ENCODE results near the gene PHF14.

DNA sequence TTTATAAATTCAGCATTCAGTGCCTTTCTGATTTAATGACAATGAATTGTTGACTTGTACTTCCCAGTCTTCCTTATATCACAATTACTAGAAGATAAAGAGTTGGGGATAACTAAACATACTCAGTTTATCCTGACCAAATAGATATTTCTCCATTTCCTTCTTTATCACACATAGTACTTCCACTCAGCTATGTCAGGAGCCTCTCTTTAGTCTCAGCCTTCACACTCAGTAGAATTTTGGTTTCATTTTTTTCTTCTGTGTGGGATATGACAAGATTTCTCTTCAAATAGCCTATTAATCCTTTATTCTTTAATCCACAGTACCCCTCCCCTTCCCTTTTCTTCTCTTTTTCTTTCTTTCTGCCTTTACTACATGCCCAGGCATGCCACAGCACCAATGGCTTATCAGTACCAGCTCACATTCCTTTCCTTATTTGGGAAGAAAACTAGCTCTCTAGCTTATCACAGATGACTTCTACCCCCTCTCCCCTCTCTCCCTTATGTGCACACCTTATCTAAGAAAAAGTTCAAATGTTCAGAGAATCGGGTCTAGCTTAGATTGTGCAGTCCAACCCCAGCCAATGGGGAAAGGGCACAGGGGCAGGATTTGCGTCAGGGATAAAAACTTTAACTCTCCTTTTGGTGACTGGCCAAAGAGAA lies 109.0 kb downstream of the PHF14 start:
- TF ChIP-seq TAF1 (IDR thresholded peaks at IDR 0.05; ENCODE audit: borderline replicate concordance, low read depth, low read length), result no peak
- no peak for TF ChIP-seq POLR2AphosphoS5 (IDR thresholded peaks at IDR 0.05; ENCODE audit: low read depth, low read length)

All from GM12892 (cell line).